GM21528 (cell line): ENCODE data around the gene C2orf78.
"Not testable (repeated sequence)": the region's sequence is repeated elsewhere in the genome, so short reads cannot be mapped to it uniquely, and the experiment has no call there.

Experiments used
- ATAC-seq: cut with Tn5 transposase; IDR thresholded peaks from one replicate; pipeline ENCODE4 v1.9.1; 2021; ENCODE audit warnings: mild to moderate bottlenecking, moderate library complexity; ENCODE audit not compliant: unreplicated experiment, low FRiP score

Gene C2orf78

GRCh38 chr2:73779467-73780236 lies 4.3 kb upstream of the C2orf78 start, which contains the start of gene DUSP11:
Gene DUSP11 (minus strand): TSS chr2:73780103. CDS start chr2:73779974, 129 bp downstream.
- ATAC-seq = peak; percentile 99

GRCh38 chr2:73780237-73780582 lies 3.8 kb upstream of the C2orf78 start:
- no peak for ATAC-seq

GRCh38 chr2:73783402-73783801 lies 581 bp upstream of the C2orf78 start:
- not testable (repeated sequence) for ATAC-seq

- ATAC-seq = no peak
Measured at GRCh38 chr2:73811878-73812277, 27.9 kb downstream of the C2orf78 start.

GRCh38 chr2:73812635-73813034 lies 28.7 kb downstream of the C2orf78 start:
- no peak for ATAC-seq

- no peak for ATAC-seq
Measured at GRCh38 chr2:73818296-73818695, 34.3 kb downstream of the C2orf78 start.

GRCh38 chr2:73821227-73821626 lies 37.2 kb downstream of the C2orf78 start:
- no peak for ATAC-seq

GRCh38 chr2:73821669-73822068 lies 37.7 kb downstream of the C2orf78 start:
- no peak for ATAC-seq

GRCh38 chr2:73822276-73822675 lies 38.3 kb downstream of the C2orf78 start:
- peak; percentile 53 for ATAC-seq

GRCh38 chr2:73822991-73823390 lies 39.0 kb downstream of the C2orf78 start:
- no peak for ATAC-seq

- no peak for ATAC-seq
Measured at GRCh38 chr2:73823416-73823815, 39.4 kb downstream of the C2orf78 start.

GRCh38 chr2:73823916-73824523 lies 40.0 kb downstream of the C2orf78 start:
- no peak for ATAC-seq

- ATAC-seq = no peak
Measured at GRCh38 chr2:73825408-73825807, 41.4 kb downstream of the C2orf78 start.

- ATAC-seq = no peak
Measured at GRCh38 chr2:73827018-73827417, 43.0 kb downstream of the C2orf78 start.

- no peak for ATAC-seq
Measured at GRCh38 chr2:73827660-73828388, 43.8 kb downstream of the C2orf78 start.

GRCh38 chr2:73828389-73828817 lies 44.4 kb downstream of the C2orf78 start:
- ATAC-seq = no peak

- peak; percentile 88 for ATAC-seq
Measured at GRCh38 chr2:73828818-73829570, 45.0 kb downstream of the C2orf78 start, which contains the start of gene STAMBP. Gene STAMBP (plus strand): TSS chr2:73828961. CDS start chr2:73830857, 1,896 bp downstream.

- no peak for ATAC-seq
Measured at GRCh38 chr2:73830871-73831401, 47.0 kb downstream of the C2orf78 start.

GRCh38 chr2:73832930-73833329 lies 48.9 kb downstream of the C2orf78 start:
- no peak for ATAC-seq
